Stimulated activated CD4-positive, alpha-beta T cell treated with anti-CD3 and anti-CD28 coated beads, Interleukin-1b, Interleukin-23, amount 100 ng/mL, for 1 hour (primary cell): ENCODE data around the gene TSHZ2.

ENCODE experiments used
- DNase-seq, 2 donors: peaks; one replicate each; pipeline ENCODE4 v3.0.0-alpha.2; 2020; ENCODE audit warnings: low read depth in 2 of 2

Gene TSHZ2

DNA sequence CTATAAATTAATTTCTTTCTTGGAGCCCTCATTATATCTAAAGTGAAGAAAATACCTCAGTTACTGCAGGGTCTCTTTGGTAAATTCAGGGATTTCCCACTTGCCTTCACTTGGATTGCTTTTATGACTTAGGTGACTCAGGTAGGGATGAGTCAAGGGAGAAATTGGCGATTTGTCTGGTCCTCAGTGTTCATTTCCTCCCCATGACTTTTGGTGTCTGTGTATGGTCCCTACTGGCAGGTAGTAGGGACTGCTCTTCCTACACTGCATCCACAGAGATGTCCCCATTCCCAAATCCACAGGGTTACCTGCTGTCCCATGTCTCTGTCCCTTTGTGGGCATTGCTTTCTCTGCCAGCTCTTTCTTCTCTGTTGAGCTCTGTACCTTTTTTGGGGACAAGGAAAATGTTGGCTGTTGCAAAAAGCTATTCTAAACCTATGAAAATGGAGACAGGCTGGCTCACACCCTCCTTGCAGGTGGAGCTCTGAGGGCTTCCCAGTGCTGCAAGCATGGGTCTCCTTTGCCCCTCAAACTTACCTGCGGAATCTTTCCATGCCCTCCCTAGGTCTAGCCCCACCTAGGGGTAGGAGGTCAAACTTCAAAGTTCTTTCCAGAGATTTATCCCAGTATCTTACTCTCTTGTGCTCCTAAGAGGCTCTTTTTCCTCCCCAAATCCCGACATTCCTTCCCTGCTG, 409.6 kb downstream of the TSHZ2 start:
- DNase-seq = no peak

DNA sequence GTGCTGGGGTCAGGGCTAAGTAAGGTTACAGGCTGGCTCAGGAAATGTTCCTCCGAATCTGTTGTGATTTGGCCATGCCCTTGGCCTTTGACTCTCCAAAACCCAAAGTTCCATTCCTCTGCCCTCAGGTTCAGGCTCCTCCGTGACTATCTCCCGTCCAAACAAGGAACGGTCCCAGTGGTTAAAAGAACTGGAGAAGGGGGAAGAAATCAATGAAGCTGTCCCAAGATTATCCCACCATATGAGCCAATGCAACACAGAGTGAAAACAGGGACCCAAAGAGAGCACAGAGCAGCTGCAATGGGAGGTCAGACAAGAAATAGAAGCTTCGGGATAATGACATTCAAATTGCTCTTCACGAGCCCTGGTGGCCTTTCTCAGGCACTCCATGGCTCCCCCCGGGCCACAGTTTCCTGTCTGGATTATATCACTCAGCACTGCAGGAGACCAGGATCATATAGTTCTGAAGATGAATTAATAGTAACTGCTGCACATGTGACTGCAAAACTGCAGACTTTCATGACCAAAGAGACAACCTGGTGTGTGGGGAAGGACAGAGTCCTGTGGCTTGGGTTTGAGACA, 410.2 kb downstream of the TSHZ2 start:
- DNase-seq = no peak

DNA sequence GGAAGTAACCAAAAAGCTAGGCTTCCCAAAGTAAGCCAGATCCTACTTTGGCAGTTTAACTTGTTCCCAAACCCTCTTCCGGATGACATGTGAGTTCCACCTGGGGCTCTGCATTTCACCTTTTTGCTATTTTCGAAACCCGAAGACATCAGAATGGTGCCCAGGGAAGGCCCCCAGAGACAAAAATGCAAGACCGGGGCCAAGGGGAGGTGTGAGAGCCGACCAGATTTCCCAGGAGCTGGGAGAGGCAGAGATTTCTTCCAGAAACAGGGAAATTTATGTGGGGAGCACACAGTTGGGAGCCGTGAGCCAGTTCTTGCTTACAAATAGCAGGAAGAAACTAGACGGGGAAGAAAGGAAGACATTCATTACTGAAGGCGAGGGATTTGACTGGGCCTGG, 411.8 kb downstream of the TSHZ2 start:
- no peak for DNase-seq

DNA sequence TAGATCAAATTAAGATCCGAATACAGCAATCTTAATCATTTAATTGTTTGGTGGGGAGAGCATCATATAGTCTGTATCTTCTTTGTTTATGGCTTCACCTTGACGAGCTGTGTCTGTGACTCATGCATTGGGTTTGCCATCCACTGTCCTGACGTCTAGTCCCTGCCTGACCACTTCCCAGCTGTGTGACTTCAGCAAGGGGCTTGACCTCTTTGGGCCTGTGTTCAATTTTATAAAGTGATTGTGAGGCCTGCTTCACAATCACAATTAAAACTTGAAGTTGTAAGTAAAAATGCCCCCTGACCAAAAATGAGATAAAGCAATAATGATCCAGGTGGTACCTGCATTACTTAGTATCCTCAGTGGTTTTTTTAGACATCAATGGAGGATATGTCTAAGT, 412.2 kb downstream of the TSHZ2 start:
- DNase-seq = no peak

DNA sequence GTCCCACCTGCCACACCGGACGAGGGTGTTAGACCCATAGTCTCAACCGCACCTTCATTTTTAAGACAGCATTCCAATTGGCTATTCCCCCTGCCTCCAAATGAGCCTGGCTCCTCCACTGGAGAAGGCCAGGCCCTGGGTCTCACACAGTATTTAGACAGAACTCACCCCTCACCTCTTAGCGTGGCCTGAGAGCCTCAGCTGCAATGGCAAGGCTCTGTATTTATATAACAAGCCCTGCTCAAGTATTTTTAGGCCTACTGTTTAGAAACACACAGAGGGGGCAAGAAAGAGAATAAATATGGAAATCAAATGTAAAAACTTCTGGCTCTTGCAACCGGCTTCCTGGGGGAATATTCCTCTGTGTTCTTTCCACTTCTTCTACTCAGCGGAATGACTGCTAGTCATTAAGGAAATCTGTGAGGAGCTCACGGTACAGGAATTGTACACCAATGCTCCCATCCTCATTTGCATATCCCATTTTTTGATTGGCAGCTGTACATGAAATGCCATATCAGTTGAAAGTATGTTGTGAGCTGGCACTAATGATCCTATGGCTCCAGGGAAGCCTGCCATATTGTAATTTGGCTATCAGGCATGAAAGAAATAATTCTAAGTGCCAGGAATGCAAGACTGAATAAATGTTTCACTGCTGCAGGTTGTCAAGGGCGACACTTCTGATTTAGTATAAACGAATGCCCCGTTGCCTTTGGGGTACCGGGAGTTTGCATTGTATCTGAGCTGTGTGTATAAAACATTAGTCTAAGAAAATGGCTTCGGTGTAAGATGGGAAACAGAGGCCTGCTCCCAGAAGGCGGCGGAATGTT, 414.0 kb downstream of the TSHZ2 start:
- no peak for DNase-seq

DNA sequence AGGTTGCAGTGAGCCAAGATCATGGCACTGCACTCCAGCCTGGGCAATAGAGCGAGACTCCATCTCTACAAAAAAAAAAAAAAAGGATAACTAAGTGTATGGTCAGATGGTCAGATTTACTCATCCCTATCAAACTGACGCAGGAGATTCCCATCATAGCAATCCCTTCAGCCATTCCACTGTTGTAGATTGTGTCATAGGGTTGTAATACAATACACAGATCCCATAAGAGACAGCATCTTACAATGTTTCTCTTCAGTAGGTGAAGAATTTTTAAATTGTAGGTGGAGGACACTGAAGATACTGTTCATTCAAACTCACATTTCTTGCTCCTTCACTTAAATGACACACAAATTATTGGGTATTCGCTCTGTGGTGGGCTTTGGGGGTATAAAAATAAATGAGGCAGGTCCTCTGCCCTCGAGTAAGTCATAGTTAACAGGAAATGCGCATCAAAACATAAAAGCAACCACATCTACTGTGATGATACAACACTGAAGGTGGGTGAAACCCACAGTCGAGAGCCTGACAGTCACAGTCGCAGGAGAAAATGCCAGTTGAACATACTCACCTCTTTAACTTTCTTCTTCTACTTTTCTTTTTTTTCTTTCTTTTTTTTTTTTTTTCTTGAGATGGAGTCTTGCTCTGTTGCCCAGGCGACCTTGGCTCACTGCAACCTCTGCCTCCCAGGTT, 416.0 kb downstream of the TSHZ2 start:
- DNase-seq = no peak

DNA sequence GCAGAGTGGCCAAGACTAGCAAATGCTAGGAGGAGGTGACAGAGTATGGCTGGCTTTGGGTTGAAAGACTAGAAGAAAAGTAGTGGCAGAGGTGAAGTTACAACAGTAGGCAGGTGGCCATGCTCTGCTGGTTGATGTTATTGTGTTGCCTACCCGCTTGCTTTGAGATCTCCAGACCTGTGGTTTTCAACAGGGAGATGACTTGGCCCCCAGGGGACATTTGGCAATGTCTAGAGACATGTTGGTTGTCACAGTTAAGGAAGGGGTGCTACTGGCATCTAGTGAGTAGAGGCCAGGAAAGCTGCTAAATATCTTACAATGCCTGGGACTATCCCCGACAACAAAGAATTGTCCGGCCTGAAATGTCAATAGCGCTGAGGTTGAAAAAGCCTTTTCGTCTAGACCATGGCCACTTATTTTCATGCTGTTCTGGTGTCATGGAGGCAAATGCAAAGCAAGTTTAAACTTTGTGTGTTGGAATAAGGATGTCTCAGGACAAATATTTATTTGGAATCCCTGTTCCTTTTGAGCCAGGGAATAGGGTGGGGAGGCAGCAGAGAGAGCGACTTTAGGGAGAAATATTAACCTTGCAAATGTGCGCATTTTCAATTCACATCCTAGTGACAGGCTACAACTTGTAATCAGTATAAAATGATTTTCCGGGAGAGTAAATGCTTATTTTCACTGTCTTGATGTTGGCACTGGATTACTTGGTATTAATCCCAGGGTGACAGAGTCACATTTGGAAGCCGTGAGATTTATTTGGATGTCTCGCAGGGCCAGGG, 417.6 kb downstream of the TSHZ2 start:
- DNase-seq = no peak

DNA sequence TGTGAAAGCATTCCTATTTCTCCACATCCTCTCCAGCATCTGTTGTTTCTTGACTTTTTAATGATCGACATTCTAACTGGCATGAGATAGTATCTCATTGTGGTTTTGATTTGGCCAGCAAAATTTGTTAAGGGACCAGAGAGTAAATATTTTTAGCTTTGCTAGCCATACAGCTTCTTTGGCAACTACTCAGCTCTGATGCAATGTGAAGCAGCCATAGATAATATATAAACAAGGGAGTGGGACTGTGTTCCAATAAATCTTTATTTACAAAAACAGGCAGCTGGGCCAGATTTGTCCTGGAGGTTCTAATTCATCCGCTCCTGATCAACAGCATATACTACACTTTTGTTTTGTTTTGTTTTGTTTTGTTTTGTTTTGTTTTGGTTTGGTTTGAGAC, 418.6 kb downstream of the TSHZ2 start:
- no peak for DNase-seq

DNA sequence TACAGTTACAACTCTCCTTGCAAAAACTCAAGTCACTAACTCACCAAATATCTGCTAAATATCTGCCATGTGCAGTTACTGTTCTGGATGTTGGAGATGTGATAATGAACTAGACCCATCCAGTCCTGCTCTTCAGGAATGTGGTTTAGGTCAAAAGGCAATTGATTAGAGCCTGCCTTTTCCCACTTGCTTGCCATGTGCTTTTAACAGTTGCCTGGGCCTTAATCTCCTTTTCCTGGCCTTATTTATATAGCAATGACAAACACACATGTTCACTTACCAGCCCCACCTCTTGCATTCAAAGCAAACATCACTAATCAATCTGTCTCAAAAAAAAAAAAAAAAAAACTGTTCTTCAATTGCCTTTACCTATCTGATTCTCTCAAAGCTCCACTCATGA, 422.3 kb downstream of the TSHZ2 start:
- no peak for DNase-seq

DNA sequence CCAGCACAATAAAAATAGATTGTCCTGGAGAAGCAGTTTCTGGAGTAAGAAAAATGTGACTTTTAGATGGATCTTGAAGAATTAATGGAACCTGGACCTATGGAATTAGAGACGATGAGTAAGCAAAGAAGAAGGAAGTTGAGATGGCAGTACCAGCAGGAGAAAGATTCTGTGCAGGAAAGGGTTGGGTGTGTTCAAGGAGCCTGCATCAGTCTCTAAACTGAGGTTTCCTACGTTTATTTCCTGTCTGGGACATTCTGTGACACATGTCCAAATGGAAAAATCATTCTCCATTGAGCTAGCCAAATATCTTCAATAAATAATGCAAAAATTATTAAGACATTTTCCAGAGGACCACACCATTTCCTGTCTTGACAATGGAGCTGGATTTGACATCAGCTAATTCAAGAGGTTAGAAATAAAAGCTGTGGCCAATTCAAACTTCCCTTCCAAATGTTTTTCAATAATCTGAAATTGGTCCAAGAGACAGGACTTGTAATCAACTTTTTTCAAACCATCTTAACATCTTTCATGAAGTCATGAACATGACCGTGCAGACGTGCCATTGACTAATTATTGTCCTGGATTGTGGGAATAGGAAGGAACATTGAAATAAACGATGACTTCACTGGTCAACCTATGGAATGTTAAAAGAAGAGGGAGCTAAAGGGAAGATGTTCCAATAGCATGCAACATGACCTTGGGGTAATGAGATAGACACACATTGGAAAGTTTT, 423.2 kb downstream of the TSHZ2 start:
- no peak for DNase-seq

DNA sequence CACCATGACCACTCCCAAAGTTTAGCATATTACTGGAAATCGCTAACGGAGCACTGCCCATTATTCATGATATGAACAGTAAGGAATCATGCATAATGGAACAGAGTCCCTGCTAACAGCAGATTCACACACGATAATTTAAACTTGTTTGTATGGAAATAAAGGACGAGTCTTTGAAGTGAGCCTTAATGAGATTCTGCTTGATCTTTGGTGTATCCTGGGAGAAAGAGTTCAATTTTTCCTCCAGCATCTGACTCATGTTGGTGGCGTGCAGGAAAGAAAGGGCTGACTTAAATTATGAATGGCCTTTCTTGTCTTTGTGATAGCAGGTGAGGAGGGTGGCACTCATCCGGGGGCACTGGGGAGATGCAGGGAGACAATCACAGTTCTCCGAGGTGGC, 426.9 kb downstream of the TSHZ2 start:
- no peak for DNase-seq

DNA sequence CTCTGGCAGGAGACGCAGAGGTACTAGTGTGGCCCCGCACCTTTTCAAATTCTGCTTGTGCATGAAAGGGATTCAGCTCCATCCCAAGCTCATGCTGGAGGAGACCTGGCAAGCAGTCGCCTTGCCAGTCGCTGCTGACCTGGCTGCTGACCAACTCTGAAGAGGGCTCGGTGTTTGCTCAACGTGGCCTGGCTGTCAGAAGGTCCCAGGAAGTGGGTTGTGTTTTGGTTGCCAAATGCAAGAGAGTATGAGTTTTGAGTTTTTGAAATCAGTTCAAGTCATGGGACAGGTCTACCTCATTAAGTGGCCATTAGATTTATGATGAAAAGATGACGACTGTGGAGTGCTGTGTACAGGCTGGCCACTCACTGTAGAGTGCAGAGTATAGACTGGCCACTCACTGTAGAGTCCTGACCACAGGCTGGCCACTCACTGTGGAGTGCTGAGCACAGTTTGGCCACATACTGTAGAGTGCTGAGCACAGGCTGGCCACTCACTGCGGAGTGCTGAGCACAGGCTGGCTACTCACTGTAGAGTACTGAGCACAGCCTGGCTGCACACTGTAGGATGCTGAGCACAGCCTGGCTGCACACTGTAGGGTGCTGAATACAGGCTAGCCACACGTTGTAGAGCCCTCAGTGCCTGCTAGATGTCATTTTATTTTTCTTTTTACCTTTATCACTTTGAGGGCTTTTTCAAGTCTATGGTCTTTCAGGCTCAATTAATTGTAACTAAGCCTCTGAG, 427.6 kb downstream of the TSHZ2 start:
- DNase-seq = no peak

DNA sequence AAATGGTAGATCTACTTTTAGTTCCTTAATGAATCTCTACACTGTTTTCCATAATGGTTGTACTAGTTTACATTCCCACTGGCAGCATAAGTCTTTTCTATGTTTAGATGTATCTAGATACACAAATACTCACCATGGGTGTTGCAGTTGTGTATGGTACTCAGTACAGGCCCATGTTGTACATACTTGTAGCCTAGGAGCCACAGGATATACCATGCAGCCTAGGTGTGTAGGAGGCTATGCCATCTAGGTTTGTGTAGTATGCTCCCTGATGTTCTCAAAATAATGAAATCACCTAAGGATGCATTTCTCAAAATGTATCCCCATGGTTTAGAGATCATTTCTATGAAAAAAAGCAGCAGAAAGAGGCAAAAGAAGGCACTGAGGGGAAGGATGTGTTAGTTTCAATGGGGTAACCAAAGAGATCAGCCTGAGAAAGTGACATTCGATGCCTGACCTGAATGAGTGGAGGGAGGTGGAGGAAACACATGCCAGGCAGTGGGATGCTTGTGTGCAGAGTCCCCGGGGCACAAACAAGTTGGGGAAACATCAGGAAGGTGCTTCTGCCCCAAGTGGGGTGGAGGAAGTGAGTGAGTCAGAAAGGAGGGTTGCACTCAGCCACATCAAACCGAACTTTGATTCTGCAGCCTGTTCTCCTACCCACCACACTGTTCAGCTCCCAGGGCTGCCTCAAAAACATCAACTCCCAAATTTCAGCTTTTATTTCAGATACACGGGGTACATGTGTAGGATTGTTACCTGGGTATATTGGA, 430.3 kb downstream of the TSHZ2 start:
- no peak for DNase-seq

DNA sequence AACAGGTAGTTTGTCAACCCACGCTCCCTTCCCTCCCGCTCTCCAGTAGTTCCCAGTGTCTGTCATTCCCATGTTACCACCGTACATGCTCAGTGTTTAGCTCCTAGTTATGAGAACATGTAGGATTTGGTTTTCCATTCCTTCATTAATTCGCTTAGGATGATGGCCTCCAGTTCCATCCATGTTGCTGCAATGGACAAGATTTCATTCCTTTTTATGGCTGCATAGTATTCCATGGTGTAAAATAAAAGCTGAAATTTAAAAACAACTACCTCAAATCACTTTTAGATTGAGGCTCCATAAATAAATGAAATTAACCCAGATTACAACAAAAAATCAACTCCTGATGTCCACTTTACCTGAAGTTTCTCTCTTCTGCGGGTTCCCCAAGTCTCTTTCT, 430.9 kb downstream of the TSHZ2 start:
- DNase-seq = no peak

DNA sequence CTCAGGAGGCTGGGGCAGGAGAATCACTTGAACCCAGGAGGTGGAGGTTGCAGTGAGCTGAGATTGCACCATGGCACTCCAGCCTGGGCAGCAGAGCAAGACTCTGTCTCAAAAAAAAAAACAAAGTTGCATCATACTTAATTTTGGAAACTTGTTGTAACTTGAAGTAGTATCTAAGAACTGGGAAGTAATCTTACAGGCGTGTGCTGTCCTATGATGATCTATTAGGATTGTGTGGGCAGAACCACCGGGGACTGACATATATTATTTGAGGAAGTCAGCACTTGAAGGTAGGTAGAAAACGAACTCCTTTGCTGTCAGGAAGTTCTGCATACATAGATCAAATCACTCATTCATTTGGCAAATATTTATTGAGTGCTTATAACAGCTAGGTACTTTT, 433.0 kb downstream of the TSHZ2 start:
- DNase-seq = no peak

DNA sequence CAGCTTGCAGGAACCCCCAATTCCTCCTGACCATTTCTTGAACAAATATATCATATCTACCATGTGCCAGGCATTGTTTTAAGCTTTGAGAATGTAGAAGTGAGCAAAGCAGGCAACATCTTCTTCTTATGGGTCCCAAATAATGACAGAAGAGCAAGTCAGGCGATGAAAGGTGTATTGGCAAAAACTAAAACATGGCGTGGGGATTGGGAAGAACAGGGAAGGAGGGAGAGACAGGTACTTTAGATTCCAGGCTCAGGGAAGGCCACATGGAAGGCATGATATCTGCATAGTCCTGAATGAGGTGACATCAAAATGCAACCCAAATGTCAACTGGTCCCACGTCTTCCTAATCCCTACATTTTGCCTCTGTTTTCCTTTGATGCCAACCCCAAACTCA, 434.4 kb downstream of the TSHZ2 start:
- DNase-seq = no peak

DNA sequence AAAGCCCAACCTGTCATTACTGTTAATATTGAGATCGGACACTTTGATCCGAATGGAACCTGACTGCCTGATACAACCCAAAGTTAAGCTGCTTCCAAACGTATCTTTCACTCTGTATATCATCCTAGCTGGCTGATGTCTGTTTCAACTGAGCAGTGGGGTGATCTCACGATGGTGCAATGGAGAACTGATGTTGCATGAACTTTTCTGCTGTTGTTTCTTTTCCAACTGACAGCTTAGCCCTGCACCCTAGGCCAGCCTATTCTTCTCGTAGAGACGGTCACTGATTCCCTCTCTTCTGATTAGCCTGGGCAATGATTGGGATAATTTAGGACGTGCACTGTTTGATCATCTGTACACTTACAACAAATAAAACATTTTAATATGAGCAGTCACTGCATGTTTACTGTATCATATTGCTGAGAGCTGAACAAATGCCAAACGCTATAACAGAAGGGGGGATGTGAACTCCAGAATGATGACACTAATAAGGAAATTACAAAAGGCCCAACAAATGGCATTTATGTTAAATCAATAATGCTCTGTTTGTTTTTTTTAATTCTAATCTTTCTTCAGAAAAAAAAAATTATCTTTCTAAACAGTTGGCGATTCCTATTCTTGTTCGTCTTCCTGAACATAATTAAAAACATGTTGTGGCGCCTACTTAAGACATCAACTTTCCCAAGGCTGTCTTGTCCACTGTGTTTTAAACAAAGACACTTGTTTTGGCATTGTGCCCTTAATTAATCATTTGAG, 436.7 kb downstream of the TSHZ2 start:
- no peak for DNase-seq

DNA sequence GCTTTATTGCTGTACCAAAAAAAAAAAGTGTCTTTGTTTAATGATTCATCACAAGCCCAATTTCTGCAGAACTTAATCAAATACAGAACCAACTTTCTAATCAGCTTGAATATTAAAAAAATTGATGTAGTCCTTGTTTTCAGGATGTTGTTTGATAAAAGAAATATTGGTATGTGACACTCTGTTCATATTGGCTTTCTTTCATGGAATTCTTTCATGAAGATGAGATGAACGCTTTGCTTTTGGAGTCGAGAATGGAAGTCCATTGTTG, 437.2 kb downstream of the TSHZ2 start:
- DNase-seq = no peak

DNA sequence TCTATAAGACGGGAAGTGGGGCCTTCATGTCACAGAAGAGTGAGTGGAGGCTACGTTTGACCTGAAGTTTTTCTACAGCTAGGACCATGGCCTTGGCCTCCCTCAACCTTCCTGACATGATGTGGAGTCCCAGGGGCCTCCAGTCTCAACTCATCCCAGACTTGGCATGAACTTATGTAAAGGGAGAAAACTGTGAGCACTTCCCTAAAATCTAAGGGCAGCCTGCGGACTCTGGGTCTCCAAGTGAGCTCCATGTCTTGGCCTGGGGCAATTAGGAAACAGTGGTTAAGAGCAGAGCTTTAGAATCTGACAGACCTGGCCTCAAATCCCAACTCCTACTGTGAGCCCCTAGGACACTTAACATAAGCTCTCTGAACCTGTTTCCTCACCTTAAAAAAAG, 439.0 kb downstream of the TSHZ2 start:
- no peak for DNase-seq
